Stimulated activated CD4-positive, alpha-beta T cell treated with anti-CD3 and anti-CD28 coated beads, Interleukin-1b, Interleukin-23, amount 100 ng/mL, for 24 hours (primary cell): ENCODE data around the gene GRHL1.

Experiments
- DNase-seq, 4 experiments: peaks; one replicate each; pipeline ENCODE4 v3.0.0-alpha.2; 2020; ENCODE audit warnings: low read depth in 4 of 4, low spot score in 1 of 4

The GRHL1 gene

GRCh38 chr2:10038716-10039115 is 87.2 kb downstream of the GRHL1 start:
- no peak for DNase-seq

- no peak for DNase-seq
Observed at GRCh38 chr2:10039658-10040410, 88.3 kb downstream of the GRHL1 start.

- DNase-seq = no peak
Observed at GRCh38 chr2:10041711-10042110, 90.2 kb downstream of the GRHL1 start.

- DNase-seq = no peak
Observed at GRCh38 chr2:10042301-10043161, 91.0 kb downstream of the GRHL1 start.

GRCh38 chr2:10043256-10043905 is 91.9 kb downstream of the GRHL1 start, which contains the start of gene KLF11:
TSS of gene KLF11 (plus strand) at chr2:10043550. CDS start at chr2:10043717, 167 bp downstream.
- DNase-seq = peak; percentile 24 to 63 (median 56)

GRCh38 chr2:10043906-10044601 is 92.6 kb downstream of the GRHL1 start:
- DNase-seq = peak; percentile 54 to 97 (median 90)

GRCh38 chr2:10045561-10046355 is 94.3 kb downstream of the GRHL1 start:
- DNase-seq = no peak

GRCh38 chr2:10046931-10047330 is 95.4 kb downstream of the GRHL1 start:
- DNase-seq = no peak

GRCh38 chr2:10047616-10048500 is 96.4 kb downstream of the GRHL1 start:
- DNase-seq = no peak

GRCh38 chr2:10048501-10049171 is 97.1 kb downstream of the GRHL1 start:
- no peak for DNase-seq
